ENCODE results near the gene CACNA1D. TPM values are rescaled to one million over a fixed set of nuclear protein-coding genes. Genes with fewer than 3 reads are reported as not detected.
A peak's percentile ranks its signal among the peaks of the same experiment; 100 is the strongest.

CACNA1D gene
- total and polyA plus RNA-seq, 8 donors, result 5.3 to 22.8 (median 11.6) TPM

DNA sequence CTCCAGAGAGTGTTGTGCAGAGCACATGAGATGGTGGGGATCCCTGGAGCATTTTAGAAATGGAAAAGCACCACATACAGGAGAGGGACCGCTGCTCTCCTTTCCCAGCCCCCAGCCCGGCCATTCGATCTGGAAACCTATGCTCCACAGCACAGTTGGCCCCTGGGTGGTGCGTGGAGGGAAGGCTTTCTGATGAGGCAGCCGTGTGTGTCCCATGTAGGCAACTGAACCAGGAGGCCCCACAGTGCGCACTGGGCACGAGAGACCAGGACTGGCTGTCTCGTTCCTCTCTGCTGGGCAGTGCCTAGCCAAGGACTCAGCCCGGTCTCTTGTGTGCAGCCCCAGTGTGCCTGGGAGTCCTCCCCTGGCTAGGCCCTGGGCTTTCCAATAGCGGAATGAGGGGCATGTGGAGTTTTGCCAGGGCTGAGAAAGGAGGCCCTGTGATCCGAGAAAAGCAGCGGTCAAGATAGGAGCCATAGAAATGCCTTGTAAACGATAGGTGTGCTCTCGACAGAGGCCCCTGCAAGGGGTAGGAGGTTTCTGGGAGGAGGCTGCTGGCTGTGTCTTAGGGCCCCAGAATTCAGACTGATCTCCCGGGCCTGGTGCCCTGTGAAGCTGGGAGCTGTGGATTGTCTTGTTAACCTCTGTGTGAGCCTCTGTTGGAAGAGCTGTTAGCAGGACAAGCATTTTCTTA, 312.9 kb downstream of the CACNA1D start:
- peak overlapping the region in 2 of 4 donors; percentile 74 to 76 for H3K27ac ChIP-seq
- H3K4me3 ChIP-seq, result no peak overlapping the region
- H3K9me3 ChIP-seq, result no peaks in the 10 kb centered on the region
- DNase-seq (peak in 1 of 6 donors; percentile 49), ATAC-seq (peak in 3 of 4 donors; percentile 4 to 21 (median 13)), FAIRE-seq (no peak)
- TF ChIP-seq, protein P1, sequence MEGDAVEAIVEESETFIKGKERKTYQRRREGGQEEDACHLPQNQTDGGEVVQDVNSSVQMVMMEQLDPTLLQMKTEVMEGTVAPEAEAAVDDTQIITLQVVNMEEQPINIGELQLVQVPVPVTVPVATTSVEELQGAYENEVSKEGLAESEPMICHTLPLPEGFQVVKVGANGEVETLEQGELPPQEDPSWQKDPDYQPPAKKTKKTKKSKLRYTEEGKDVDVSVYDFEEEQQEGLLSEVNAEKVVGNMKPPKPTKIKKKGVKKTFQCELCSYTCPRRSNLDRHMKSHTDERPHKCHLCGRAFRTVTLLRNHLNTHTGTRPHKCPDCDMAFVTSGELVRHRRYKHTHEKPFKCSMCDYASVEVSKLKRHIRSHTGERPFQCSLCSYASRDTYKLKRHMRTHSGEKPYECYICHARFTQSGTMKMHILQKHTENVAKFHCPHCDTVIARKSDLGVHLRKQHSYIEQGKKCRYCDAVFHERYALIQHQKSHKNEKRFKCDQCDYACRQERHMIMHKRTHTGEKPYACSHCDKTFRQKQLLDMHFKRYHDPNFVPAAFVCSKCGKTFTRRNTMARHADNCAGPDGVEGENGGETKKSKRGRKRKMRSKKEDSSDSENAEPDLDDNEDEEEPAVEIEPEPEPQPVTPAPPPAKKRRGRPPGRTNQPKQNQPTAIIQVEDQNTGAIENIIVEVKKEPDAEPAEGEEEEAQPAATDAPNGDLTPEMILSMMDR (IDR thresholded peaks at IDR 0.05), result no peak
- WGBS, 2 donors, result 77 to 79% methylated on average over 15 of the region's 15 CpGs
- H3K36me3 ChIP-seq, result no peaks in the 10 kb centered on the region
- H3K4me1 ChIP-seq, result peaks cover 5 to 11% (median 9%) of the 10 kb centered on the region in 3 donors
- intact Hi-C loops (cut with DNase I), result no loop called here
- H3K27me3 ChIP-seq, result no peaks in the 10 kb centered on the region

DNA sequence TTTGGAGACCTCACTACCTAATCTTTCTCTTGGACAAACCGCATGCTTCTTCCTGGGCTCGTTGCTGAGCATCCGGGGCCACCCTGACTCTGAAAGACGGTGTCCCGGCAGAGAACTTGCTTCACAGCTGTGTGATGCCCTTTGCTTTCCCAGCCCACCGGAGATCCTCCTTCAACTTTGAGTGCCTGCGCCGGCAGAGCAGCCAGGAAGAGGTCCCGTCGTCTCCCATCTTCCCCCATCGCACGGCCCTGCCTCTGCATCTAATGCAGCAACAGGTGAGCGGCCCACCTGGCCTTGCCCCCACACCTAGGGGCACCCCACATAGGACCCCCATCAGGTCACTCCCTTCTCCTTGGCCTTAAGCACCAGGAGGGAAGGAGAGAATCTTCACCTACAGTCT, 314.1 kb downstream of the CACNA1D start:
- H3K4me1 ChIP-seq, result peaks cover 5 to 11% (median 9%) of the 10 kb centered on the region in 3 donors
- H3K27me3 ChIP-seq, result no peaks in the 10 kb centered on the region
- intact Hi-C loops (cut with DNase I), result no loop called here
- TF ChIP-seq, protein P1 (IDR thresholded peaks at IDR 0.05), result no peak
- no peaks in the 10 kb centered on the region for H3K9me3 ChIP-seq
- peak in 1 of 6 donors; percentile 56 for DNase-seq
- no peak for ATAC-seq
- 91 to 92% methylated on average over 13 of the region's 13 CpGs for WGBS, 2 donors
- FAIRE-seq, result no peak
- no peaks in the 10 kb centered on the region for H3K36me3 ChIP-seq
- no peak overlapping the region for H3K4me3 ChIP-seq
- no peak overlapping the region for H3K27ac ChIP-seq

DNA sequence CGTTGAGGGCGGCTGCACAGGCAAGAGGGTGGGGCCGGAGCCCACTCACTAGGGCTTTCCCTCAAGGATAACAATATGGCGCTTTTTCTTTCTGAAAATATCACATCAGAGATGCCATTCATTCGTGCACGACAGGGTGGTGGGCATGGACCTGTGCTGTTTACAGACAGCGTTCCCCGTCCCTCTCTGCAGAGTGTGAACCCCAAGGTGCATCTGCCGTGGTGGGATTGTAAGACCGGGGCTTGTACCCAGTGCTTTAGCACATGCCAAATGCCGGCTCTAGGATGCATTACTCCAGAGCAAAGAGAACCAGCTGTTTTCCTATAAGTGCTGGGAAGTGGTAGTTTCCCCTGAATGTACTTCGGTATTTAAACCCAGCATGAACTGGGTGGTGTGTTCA, 314.9 kb downstream of the CACNA1D start:
- ATAC-seq (no peak), FAIRE-seq (no peak), DNase-seq (no peak)
- no peaks in the 10 kb centered on the region for H3K36me3 ChIP-seq
- intact Hi-C loops (cut with DNase I), result no loop called here
- no peak overlapping the region for H3K27ac ChIP-seq
- WGBS, 2 donors, result 82 to 86% methylated on average over 12 of the region's 12 CpGs
- TF ChIP-seq, protein P1 (IDR thresholded peaks at IDR 0.05), result no peak
- peaks cover 5 to 11% (median 9%) of the 10 kb centered on the region in 3 donors for H3K4me1 ChIP-seq
- H3K4me3 ChIP-seq, result no peak overlapping the region
- H3K9me3 ChIP-seq, result no peaks in the 10 kb centered on the region
- no peaks in the 10 kb centered on the region for H3K27me3 ChIP-seq

DNA sequence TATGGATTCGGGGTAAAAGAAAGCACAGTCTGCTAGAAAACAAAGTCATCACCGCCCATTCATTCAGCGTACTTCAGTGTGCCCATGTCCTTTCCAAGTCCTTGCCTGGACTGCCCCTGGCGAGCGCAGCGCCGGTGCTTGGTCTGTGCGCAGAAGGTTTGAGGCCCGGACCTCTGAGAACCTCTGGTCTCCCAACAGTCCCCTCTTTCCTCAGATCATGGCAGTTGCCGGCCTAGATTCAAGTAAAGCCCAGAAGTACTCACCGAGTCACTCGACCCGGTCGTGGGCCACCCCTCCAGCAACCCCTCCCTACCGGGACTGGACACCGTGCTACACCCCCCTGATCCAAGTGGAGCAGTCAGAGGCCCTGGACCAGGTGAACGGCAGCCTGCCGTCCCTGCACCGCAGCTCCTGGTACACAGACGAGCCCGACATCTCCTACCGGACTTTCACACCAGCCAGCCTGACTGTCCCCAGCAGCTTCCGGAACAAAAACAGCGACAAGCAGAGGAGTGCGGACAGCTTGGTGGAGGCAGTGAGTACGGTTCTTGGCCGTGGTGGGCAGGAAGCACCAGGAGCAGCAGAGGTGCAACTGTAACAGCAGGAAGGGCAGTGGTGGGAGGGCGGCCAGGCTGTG, 315.5 kb downstream of the CACNA1D start:
- DNase-seq (peak in 1 of 6 donors; percentile 41), FAIRE-seq (no peak), ATAC-seq (no peak)
- H3K27ac ChIP-seq, result no peak overlapping the region
- TF ChIP-seq, protein P1 (IDR thresholded peaks at IDR 0.05), result no peak
- no peaks in the 10 kb centered on the region for H3K36me3 ChIP-seq
- H3K27me3 ChIP-seq, result no peaks in the 10 kb centered on the region
- intact Hi-C loops (cut with DNase I), result no loop called here
- no peaks in the 10 kb centered on the region for H3K9me3 ChIP-seq
- 79 to 84% methylated on average over 28 of the region's 28 CpGs for WGBS, 2 donors
- H3K4me1 ChIP-seq, result peaks cover 5 to 11% (median 9%) of the 10 kb centered on the region in 3 donors
- no peak overlapping the region for H3K4me3 ChIP-seq
